Spleen (tissue), 7 donors: ENCODE data around the gene SLC1A2.

Experiments used
- POLR2A ChIP-seq, 3 donors: fragments of 450-650 bp; IDR thresholded peaks; one replicate each; pipeline ENCODE4 v1.5.1; 2017; ENCODE audit warnings: antibody characterized with exemption in 3 of 3, mild to moderate bottlenecking in 1 of 3
- POLR2AphosphoS5 ChIP-seq, 3 donors: sonication (generic); formaldehyde crosslinking; IDR thresholded peaks; one replicate each; pipeline ENCODE4 v1.5.1; 2017; ENCODE audit warnings: antibody characterized with exemption in 3 of 3
- TF ChIP-seq, protein P1 (sequence below), 11 experiments: fragments of 200-600 bp in 7 of 11; fragments of 450-650 bp in 4 of 11; sonication (generic) in 4 of 11; IDR thresholded peaks in 8 of 11; conservative IDR thresholded peaks in 3 of 11; 1 replicate in 7 of 11; 2 replicates in 4 of 11; pipeline versions ENCODE4 v1.4.0 to v1.8.0; 2016 to 2021; ENCODE audit warnings: antibody characterized with exemption in 11 of 11, inconsistent platforms in 4 of 11, mild to moderate bottlenecking in 1 of 11
- donor health status: DM: no; HTN: no; CAD: no; lungs with moderate emphysema.
- donor health status: DM: no; HTN: no; CAD: no.
- donor health status: DM: no; HTN: no; CAD: no.

DNA sequence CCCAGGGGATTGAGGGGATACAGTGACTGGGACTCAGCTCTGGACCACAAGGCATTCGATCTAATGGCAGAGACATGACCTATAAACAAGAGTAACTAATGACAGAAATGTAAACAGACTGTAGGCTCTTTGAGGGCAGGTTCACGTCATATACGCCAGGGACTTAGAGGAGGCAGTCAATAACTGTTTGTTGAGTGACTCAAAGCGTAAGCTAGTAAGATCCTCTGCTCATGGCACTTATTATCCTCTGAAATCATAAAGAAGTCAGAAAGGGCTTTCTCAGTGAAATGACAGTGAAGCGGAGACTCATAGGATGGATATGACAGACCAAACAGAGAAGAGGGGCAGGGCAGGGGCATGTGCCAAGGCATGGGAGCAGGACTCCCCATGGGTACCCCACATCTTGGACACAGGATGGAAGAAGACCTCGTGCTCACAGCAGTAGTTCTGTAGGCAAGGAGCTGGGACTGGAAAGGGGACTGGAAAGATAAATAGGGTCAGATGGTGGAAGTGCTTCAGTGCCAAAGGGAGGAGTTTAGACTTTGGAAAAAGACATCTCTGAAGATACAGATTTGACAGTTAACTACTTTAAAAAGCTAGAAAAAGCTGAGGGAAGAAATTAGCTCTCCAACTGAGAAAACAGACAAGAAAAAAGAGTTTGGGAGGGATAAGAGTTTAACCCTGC is 72.7 kb downstream of the SLC1A2 start:
- TF ChIP-seq, protein P1, sequence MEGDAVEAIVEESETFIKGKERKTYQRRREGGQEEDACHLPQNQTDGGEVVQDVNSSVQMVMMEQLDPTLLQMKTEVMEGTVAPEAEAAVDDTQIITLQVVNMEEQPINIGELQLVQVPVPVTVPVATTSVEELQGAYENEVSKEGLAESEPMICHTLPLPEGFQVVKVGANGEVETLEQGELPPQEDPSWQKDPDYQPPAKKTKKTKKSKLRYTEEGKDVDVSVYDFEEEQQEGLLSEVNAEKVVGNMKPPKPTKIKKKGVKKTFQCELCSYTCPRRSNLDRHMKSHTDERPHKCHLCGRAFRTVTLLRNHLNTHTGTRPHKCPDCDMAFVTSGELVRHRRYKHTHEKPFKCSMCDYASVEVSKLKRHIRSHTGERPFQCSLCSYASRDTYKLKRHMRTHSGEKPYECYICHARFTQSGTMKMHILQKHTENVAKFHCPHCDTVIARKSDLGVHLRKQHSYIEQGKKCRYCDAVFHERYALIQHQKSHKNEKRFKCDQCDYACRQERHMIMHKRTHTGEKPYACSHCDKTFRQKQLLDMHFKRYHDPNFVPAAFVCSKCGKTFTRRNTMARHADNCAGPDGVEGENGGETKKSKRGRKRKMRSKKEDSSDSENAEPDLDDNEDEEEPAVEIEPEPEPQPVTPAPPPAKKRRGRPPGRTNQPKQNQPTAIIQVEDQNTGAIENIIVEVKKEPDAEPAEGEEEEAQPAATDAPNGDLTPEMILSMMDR (IDR thresholded peaks at IDR 0.05 in 8 of 11, conservative IDR thresholded peaks at IDR 0.05 in 3 of 11) = no peak
- TF ChIP-seq POLR2AphosphoS5 (IDR thresholded peaks at IDR 0.05) (no peak), POLR2A (IDR thresholded peaks at IDR 0.05) (no peak)
